Liver (tissue), 2 donors: ENCODE measurements around the gene AIP.

Experiments used
- CTCF ChIP-seq: fragments of 150-350 bp; IDR thresholded peaks from 2 replicates; pipeline ENCODE4 v1.5.1; 2017; ENCODE audit warnings: improper control_type of control experiment, low read depth, low read length; ENCODE audit not compliant: missing input control
- MAX ChIP-seq: IDR thresholded peaks from 2 replicates; pipeline ENCODE4 v1.6.1; 2016; ENCODE audit warnings: antibody characterized with exemption
- donor health status: healthy.

- TF ChIP-seq CTCF (no peak), MAX (no peak)
These were observed 46.3 kb upstream of the AIP start for GRCh38 chr11:67436459-67437081.
